ENCODE measurements around the gene CEBPA.

Gene CEBPA

DNA sequence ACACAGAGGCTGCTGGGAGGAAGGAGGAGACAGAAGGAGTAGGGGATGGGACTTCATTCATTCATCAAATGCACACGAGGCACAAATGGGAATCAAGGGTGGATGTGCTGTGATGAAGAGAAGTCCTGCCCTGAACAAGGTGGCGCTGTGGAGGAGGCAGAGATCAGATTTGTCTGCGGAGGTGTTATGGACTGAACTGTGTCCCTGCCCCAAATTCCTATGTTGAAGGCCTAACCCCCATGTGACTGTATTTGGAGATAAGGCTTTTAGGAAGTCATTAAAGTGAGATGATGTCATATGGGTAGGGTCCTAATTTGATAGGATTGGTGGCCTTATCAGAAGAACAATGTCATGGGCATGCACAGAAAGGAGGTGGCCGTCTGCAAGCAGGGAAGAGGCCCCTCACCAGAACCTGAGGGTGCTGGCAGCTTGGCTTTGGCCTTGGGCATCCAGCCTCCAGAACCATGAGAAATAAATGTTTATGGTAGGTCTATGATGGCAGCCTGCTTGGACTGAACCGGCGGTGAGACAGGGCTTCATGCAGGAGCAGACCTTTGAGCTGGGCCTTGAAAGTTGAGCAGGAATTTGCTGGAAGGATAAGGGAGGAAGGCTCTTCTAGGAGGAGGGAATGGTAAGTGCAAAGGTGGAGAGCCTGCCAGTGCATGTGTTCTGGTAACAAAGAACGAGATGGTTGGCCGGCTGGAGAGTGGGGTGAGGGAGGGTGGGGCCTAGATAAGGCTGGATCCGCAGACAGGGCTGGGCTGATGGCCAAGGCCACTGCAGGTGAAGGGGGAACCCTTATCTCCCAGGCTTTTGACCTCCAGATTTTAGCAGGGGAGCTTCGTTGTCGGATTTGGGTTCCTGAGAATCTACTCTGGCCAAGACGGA is 2.7 kb upstream of the CEBPA start:
- DNase-seq (ENCODE audit: low read depth, low spot score): no peak
- Histone ChIP-seq H3K27me3 (ENCODE audit: insufficient read depth, insufficient read length) (peaks cover 13% of the 10 kb centered on the region), H3K36me3 (ENCODE audit: insufficient read depth, insufficient read length, low read length) (no peaks in the 10 kb centered on the region), H3K9me3 (ENCODE audit: insufficient read depth, low read length) (no peaks in the 10 kb centered on the region), H3K4me3 (ENCODE audit: insufficient read length, low read depth) (no peak overlapping the region), H3K4me1 (ENCODE audit: insufficient read depth, insufficient read length) (peaks cover 8% of the 10 kb centered on the region), H3K9ac (ENCODE audit: insufficient read length, low read depth) (no peak overlapping the region)
- no peak for TF ChIP-seq ZNF274 (IDR thresholded peaks at IDR 0.05; ENCODE audit: low read depth, low read length)

DNA sequence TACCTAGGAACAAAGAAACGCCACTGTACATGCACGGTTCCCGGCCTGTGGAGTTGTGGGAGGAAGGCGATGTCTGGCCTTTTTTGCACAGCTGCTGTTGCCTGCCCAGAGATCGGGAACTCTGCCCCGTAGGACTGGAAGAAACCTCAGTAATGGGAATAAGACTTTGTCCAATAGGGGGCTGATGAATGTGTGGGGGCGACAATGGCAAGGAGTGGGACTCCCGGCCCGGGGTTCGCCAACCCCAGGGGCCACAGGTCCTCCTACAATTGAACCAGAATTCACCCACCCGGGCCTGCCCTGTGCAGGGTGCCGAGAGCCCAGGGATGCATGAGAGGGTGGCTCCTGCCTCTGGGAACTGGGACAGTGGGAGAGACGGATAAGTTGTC is 2.0 kb upstream of the CEBPA start:
- H3K9ac ChIP-seq (ENCODE audit: insufficient read length, low read depth): no peak overlapping the region
- DNase-seq (ENCODE audit: low read depth, low spot score): no peak
- no peak overlapping the region for H3K4me3 ChIP-seq (ENCODE audit: insufficient read length, low read depth)
- H3K27me3 ChIP-seq (ENCODE audit: insufficient read depth, insufficient read length): peaks cover 13% of the 10 kb centered on the region
- H3K36me3 ChIP-seq (ENCODE audit: insufficient read depth, insufficient read length, low read length): no peaks in the 10 kb centered on the region
- H3K9me3 ChIP-seq (ENCODE audit: insufficient read depth, low read length): no peaks in the 10 kb centered on the region
- TF ChIP-seq ZNF274 (IDR thresholded peaks at IDR 0.05; ENCODE audit: low read depth, low read length): no peak
- TF ChIP-seq YY1 (IDR thresholded peaks at IDR 0.05; ENCODE audit: insufficient read depth, insufficient read length): no peak
- TF ChIP-seq SUZ12 (IDR thresholded peaks at IDR 0.05; ENCODE audit: extremely low read depth, insufficient read depth, insufficient read length): no peak
- H3K4me1 ChIP-seq (ENCODE audit: insufficient read depth, insufficient read length): peaks cover 7% of the 10 kb centered on the region

DNA sequence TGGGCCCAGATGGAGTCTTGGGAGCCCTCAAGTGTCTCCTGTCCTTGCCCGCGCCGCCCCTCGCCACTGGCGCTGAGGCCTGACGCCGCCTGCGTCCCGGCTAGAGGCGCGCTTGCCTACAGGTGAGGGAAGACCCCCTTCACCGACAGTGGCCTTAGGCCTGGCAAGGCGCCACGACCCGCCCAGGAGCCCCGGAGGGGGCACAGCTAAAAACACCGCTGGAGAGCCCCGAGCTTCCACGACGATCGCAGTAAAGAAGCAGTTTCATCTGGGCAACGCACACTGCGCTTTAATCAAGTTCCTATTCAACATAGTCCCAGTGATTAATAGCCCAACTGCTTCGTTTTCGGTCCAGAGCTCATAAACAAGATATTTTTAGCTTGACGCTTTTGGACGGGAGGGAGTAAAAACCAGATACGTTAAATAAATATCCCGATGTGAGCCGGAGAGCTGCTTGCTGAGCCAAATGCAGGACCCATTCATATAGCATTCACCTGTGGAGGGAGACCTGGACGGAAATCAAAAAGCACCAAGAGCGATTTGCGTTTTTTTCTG is 1.5 kb upstream of the CEBPA start:
- no peak for DNase-seq (ENCODE audit: low read depth, low spot score)
- TF ChIP-seq SUZ12 (IDR thresholded peaks at IDR 0.05; ENCODE audit: extremely low read depth, insufficient read depth, insufficient read length) (no peak), YY1 (IDR thresholded peaks at IDR 0.05; ENCODE audit: insufficient read depth, insufficient read length) (no peak), ZNF274 (IDR thresholded peaks at IDR 0.05; ENCODE audit: low read depth, low read length) (no peak)
- H3K36me3 ChIP-seq (ENCODE audit: insufficient read depth, insufficient read length, low read length): no peaks in the 10 kb centered on the region
- H3K4me3 ChIP-seq (ENCODE audit: insufficient read length, low read depth): peak overlapping the region; percentile 62
- peaks cover 13% of the 10 kb centered on the region for H3K27me3 ChIP-seq (ENCODE audit: insufficient read depth, insufficient read length)
- peaks cover 12% of the 10 kb centered on the region for H3K4me1 ChIP-seq (ENCODE audit: insufficient read depth, insufficient read length)
- H3K9ac ChIP-seq (ENCODE audit: insufficient read length, low read depth): peak overlapping the region; percentile 87
- H3K9me3 ChIP-seq (ENCODE audit: insufficient read depth, low read length): no peaks in the 10 kb centered on the region

DNA sequence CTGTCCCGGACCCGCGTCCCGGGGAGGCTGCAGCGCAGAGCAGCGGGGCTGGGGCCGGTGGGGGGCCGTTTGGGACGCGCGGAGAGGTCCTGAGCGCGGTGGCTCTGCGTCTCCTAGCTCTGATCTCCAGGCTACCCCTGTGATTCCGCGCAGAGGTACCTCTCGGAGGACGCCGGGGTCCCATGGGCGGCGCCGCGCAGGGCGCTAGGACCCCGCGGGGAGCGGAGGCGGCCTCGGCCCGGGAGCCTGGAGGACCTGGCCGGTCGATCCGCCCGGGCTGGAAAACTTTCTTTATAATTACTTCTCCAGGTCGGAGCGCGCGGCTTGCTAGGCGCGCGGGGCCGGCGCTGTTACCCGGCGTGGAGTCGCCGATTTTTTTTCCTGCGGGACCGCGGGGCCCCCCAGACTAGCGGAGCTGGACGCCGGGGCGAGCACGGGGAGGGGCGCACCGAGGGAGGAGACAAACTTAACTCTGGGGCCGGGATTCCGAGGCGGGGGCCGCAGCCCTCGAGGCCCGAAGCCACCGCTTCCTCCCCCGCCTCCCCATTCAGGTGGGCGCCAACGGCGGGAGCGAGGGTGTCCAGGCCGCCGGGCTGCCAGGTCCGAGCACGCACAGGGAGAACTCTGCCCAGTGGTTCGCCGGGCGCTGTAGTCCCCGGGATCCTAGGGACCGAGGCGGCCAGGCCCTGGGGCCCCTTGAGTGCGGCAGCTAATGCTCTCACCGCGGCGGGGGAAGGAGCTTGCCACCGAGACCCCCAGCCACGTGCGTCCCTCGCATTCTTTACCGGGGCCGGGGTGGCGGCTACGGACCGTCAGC is 848 bp upstream of the CEBPA start:
- Histone ChIP-seq H3K4me1 (ENCODE audit: insufficient read depth, insufficient read length) (peaks cover 12% of the 10 kb centered on the region), H3K9ac (ENCODE audit: insufficient read length, low read depth) (peak overlapping the region; percentile 87), H3K36me3 (ENCODE audit: insufficient read depth, insufficient read length, low read length) (no peaks in the 10 kb centered on the region), H3K9me3 (ENCODE audit: insufficient read depth, low read length) (no peaks in the 10 kb centered on the region), H3K4me3 (ENCODE audit: insufficient read length, low read depth) (peak overlapping the region; percentile 62), H3K27me3 (ENCODE audit: insufficient read depth, insufficient read length) (peaks cover 13% of the 10 kb centered on the region)
- TF ChIP-seq YY1 (IDR thresholded peaks at IDR 0.05; ENCODE audit: insufficient read depth, insufficient read length) (no peak), ZNF274 (IDR thresholded peaks at IDR 0.05; ENCODE audit: low read depth, low read length) (no peak), SUZ12 (IDR thresholded peaks at IDR 0.05; ENCODE audit: extremely low read depth, insufficient read depth, insufficient read length) (no peak)
- DNase-seq (ENCODE audit: low read depth, low spot score): no peak

DNA sequence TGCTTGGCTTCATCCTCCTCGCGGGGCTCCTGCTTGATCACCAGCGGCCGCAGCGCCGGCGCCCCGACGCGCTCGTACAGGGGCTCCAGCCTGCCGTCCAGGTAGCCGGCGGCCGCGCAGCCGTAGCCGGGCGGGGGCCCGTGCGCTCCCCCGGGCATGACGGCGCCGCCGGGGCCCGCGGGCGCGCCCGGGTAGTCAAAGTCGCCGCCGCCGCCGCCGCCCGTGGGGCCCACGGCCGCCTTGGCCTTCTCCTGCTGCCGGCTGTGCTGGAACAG is 497 bp downstream of the CEBPA start:
- Histone ChIP-seq H3K4me1 (ENCODE audit: insufficient read depth, insufficient read length) (peaks cover 12% of the 10 kb centered on the region), H3K27me3 (ENCODE audit: insufficient read depth, insufficient read length) (peaks cover 13% of the 10 kb centered on the region), H3K9ac (ENCODE audit: insufficient read length, low read depth) (peak overlapping the region; percentile 64), H3K4me3 (ENCODE audit: insufficient read length, low read depth) (peak overlapping the region; percentile 53), H3K36me3 (ENCODE audit: insufficient read depth, insufficient read length, low read length) (no peaks in the 10 kb centered on the region), H3K9me3 (ENCODE audit: insufficient read depth, low read length) (no peaks in the 10 kb centered on the region)
- no peak for DNase-seq (ENCODE audit: low read depth, low spot score)
- TF ChIP-seq YY1 (IDR thresholded peaks at IDR 0.05; ENCODE audit: insufficient read depth, insufficient read length): no peak
- no peak for TF ChIP-seq SUZ12 (IDR thresholded peaks at IDR 0.05; ENCODE audit: extremely low read depth, insufficient read depth, insufficient read length)
- no peak for TF ChIP-seq ZNF274 (IDR thresholded peaks at IDR 0.05; ENCODE audit: low read depth, low read length)

DNA sequence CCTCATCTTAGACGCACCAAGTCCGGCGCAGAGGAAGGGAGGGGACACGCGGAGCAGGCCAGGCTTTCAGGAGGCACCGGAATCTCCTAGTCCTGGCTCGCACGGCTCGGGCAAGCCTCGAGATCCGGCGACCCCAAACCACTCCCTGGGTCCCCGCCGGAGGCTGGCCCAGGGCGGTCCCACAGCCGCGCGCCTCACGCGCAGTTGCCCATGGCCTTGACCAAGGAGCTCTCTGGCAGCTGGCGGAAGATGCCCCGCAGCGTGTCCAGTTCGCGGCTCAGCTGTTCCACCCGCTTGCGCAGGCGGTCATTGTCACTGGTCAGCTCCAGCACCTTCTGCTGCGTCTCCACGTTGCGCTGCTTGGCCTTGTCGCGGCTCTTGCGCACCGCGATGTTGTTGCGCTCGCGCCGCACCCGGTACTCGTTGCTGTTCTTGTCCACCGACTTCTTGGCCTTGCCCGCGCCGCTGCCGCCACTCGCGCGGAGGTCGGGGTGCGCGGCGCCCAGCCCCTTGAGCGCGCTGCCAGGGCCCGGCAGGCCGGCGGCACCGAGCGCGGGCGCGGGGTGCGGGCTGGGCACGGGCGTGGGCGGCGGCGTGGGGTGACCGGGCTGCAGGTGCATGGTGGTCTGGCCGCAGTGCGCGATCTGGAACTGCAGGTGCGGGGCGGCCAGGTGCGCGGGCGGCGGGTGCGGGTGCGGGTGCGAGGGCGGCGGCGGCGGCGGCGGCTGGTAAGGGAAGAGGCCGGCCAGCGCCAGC is 1.0 kb downstream of the CEBPA start:
- peak overlapping the region; percentile 65 for H3K9ac ChIP-seq (ENCODE audit: insufficient read length, low read depth)
- TF ChIP-seq ZNF274 (IDR thresholded peaks at IDR 0.05; ENCODE audit: low read depth, low read length) (no peak), SUZ12 (IDR thresholded peaks at IDR 0.05; ENCODE audit: extremely low read depth, insufficient read depth, insufficient read length) (no peak), YY1 (IDR thresholded peaks at IDR 0.05; ENCODE audit: insufficient read depth, insufficient read length) (no peak)
- no peaks in the 10 kb centered on the region for H3K9me3 ChIP-seq (ENCODE audit: insufficient read depth, low read length)
- H3K4me1 ChIP-seq (ENCODE audit: insufficient read depth, insufficient read length): peaks cover 12% of the 10 kb centered on the region
- peaks cover 13% of the 10 kb centered on the region for H3K27me3 ChIP-seq (ENCODE audit: insufficient read depth, insufficient read length)
- no peak for DNase-seq (ENCODE audit: low read depth, low spot score)
- peak overlapping the region; percentile 53 for H3K4me3 ChIP-seq (ENCODE audit: insufficient read length, low read depth)
- H3K36me3 ChIP-seq (ENCODE audit: insufficient read depth, insufficient read length, low read length): no peaks in the 10 kb centered on the region

DNA sequence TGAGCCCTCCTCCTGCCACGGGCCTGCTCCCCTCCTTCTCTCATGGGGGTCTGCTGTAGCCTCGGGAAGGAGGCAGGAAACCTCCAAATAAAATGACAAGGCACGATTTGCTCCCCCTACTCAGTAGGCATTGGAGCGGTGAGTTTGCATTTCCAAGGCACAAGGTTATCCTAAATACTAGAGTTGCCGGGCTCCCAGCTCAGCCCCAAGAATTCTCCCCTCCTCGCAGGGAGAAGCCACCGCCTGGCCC is 1.5 kb downstream of the CEBPA start:
- TF ChIP-seq SUZ12 (IDR thresholded peaks at IDR 0.05; ENCODE audit: extremely low read depth, insufficient read depth, insufficient read length) (no peak), ZNF274 (IDR thresholded peaks at IDR 0.05; ENCODE audit: low read depth, low read length) (no peak), YY1 (IDR thresholded peaks at IDR 0.05; ENCODE audit: insufficient read depth, insufficient read length) (no peak)
- no peaks in the 10 kb centered on the region for H3K9me3 ChIP-seq (ENCODE audit: insufficient read depth, low read length)
- H3K9ac ChIP-seq (ENCODE audit: insufficient read length, low read depth): peak overlapping the region; percentile 65
- DNase-seq (ENCODE audit: low read depth, low spot score): no peak
- peaks cover 9% of the 10 kb centered on the region for H3K4me1 ChIP-seq (ENCODE audit: insufficient read depth, insufficient read length)
- peak overlapping the region; percentile 53 for H3K4me3 ChIP-seq (ENCODE audit: insufficient read length, low read depth)
- H3K27me3 ChIP-seq (ENCODE audit: insufficient read depth, insufficient read length): peaks cover 13% of the 10 kb centered on the region
- H3K36me3 ChIP-seq (ENCODE audit: insufficient read depth, insufficient read length, low read length): no peaks in the 10 kb centered on the region

Data from NT2/D1 (cell line).